GM20000 (cell line): ENCODE results near the gene GREM1.

Experiments used
- DNase-seq: peaks from one replicate; pipeline ENCODE4 v3.0.0; 2012; ENCODE audit warnings: low spot score
- TF ChIP-seq, protein P1 (sequence below): IDR thresholded peaks from 2 replicates; pipeline ENCODE4 v1.5.1; 2012; ENCODE audit warnings: mild to moderate bottlenecking, control low read depth; ENCODE audit errors: extremely low read depth, missing control alignments

Gene GREM1

DNA sequence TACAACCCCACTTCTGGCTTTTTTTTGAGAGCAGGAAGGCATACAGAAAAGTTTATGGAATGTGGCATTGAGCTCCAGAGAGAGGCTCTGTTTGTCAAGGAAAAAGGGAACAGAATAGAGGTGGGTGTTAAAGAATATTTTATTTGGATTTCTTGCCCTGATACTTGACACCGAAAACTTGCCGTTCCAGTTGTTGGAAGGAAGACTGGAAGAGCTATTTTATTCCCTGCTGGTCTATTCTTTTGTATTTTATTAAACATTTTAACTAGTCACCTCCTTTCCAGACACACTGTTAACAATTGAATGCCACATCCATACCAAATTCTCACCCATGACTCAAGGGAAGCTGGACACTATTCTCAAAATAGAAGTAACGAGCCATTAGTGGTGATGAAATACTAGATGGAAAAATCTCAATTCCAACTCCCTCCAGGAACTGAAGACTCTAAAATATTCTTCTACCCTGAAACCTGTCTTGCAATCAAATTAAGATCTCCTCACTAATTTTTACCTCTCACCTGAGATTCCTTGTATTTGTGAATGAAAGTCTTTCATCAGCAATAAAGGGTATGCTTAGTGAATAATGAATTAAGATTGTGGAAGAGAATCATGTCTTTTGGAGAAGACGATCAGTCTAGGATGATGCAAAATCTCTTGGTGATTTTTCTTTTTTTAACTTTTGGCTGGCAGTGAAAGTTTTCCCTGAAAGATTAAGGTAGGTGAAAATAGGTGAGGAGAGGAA, 28.5 kb downstream of the GREM1 start:
- no peak for DNase-seq
- TF ChIP-seq, protein P1, sequence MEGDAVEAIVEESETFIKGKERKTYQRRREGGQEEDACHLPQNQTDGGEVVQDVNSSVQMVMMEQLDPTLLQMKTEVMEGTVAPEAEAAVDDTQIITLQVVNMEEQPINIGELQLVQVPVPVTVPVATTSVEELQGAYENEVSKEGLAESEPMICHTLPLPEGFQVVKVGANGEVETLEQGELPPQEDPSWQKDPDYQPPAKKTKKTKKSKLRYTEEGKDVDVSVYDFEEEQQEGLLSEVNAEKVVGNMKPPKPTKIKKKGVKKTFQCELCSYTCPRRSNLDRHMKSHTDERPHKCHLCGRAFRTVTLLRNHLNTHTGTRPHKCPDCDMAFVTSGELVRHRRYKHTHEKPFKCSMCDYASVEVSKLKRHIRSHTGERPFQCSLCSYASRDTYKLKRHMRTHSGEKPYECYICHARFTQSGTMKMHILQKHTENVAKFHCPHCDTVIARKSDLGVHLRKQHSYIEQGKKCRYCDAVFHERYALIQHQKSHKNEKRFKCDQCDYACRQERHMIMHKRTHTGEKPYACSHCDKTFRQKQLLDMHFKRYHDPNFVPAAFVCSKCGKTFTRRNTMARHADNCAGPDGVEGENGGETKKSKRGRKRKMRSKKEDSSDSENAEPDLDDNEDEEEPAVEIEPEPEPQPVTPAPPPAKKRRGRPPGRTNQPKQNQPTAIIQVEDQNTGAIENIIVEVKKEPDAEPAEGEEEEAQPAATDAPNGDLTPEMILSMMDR = no peak

DNA sequence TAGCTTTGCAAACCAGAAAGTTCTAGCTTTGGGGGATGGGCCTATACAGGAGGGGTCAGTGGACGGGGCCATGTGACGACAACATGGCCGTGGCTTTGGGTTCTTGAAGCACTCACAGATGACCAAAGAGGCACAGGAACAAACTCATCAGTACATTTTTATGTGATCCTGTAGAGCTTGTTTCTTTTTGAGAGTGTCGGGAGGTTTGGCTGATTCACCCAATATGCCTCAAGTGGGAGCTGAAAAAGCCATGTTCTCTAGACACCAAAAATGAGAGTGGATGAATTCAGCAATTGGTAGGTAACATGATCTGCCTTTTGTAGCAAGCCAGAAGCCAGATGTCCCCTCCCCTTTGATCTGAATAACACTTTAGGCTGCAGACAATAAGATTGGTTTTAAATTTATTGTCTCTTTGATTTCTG, 30.1 kb downstream of the GREM1 start:
- DNase-seq = no peak
- TF ChIP-seq, protein P1 = no peak

DNA sequence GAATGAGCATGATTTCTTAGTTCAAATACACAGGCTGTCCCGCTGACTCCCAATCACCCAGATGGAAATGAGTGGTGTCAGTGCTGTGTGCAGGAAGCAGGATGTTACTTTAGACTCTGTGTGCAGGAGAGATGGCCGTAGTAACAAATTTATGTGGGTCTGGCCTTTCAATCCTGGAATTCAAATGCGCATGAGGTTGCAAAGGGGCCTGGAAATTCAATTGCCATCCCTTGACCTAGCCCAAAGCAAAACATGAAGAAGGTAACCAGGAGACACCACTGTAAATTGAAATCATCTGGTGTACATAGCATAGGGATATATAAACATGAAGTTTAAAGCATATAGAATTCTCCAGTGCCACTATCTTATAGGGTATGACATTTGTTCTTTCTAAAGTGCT, 33.2 kb downstream of the GREM1 start:
- no peak for DNase-seq
- TF ChIP-seq, protein P1 = no peak

DNA sequence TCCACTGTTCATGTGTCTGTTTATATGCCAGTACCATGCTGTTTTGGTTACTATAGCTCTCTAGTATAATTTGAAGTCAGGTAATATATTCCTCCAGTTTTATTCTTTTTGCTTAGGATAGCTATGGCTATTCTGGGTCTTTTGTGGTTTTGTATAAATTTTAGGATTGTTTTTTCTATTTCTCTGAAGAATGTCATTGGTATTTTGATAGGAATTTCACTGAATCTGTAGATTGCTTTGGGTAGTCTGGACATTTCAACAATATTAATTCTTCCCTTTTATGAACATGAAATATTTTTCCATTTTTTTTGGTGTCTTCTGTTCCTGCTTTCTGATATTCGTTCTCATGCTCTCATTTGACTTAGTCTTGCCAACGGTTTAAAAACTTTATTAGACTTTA, 39.6 kb downstream of the GREM1 start:
- TF ChIP-seq, protein P1 = no peak
- no peak for DNase-seq

DNA sequence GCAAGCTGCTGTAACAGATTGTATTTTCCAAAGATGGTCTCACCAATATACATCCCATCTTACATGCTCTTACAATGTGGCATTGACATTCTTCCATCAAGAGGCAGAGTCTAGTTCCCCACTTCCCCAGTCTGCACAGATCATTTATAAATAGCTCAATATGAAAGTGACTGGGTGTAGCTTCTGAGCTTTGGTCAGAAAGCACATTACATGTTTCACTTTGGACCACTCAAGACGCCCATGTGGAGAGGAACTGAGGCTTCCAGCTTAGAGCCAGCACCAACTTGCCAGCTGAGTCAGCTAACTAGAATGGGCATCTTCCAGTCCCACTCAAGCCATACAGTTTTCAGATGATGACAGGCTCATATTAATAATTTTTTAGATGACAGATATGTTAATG, 45.5 kb downstream of the GREM1 start:
- DNase-seq = no peak
- TF ChIP-seq, protein P1 = no peak

DNA sequence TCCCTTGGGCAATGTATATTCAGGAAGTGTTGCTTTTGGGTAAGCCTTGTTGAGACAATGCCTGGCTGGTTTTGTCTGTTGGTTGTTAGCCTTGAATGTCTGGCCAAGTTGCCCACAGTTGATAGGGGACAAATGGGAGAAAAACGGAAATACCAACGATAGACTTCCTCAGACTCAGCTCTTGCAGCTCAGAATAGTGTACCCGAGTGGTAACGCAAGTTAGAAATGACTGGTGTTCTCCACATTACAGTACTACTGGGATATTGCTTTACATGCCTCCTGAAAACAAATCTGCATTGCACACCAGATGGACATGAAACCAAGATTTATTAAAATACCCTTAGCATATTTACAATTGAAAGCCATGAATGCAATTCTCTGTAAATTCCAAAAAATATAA, 47.4 kb downstream of the GREM1 start:
- TF ChIP-seq, protein P1 = no peak

DNA sequence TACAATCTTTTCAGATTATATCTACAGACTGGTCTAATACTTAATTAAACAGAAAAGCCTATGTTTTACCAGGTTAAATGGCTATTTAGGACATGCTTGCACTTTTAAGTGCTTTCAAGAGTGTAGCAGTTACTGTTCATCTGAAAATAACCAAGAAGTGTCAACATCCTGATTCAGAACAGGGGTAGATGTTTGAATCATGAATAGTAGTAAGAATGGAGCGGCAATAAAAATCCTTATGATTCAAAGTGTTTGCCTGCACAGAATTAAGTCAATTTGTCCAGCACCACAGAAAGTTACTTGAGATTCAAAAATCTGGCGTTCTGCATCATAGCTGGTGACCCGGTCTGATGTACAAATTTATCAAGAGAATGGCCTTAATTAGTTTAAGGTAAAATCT, 48.3 kb downstream of the GREM1 start:
- no peak for DNase-seq
- TF ChIP-seq, protein P1 = no peak

More for the DNA sequence above, 47.4 kb downstream of the GREM1 start:
- no peak for DNase-seq
